ENCODE data around the gene PSMB7. TPM values are rescaled to one million over a fixed set of nuclear protein-coding genes. Genes with fewer than 3 reads are reported as not detected.
A peak's percentile ranks its signal among the peaks of the same experiment; 100 is the strongest.

The PSMB7 gene
- total and polyA plus RNA-seq, 12 donors: 148 to 308 (median 163) TPM

DNA sequence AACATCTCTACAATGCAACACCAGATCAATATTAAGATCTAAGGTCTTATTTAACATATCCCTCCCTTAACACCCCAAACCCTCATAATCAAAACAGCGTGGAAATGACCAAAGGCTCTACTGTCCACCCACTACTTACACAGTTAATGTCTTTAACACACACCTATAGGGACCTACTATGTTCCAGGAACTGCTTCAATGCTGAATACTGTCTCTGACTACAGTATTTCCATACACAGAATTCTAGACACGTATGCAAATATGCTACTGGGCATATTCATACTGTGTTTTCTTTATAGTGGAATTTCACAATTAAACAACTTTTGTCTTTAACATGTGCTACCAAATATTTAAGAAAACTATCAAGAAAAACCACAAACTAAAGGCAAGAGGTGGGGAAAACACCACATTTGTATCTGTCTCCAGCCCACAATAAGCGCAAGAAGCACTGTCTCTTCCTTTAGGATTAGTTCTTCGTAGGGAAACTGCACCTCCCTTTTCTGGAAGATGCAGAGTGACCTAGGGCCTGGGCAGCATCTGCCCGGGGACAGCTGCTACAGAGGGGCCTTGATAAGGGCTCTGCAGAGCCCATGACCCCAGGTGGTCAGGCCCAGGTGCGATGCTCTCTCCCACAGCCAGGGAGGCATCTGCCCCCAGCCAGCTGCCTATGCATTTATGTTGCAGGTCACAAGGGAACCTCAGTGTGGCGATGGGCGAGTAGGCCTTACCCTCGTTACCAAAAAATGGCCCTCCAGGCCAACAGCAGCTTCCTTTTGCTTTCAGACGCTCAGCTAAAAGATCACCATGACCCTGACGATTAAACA lies 55.2 kb downstream of the PSMB7 start:
- no peak overlapping the region for H3K4me3 ChIP-seq

DNA sequence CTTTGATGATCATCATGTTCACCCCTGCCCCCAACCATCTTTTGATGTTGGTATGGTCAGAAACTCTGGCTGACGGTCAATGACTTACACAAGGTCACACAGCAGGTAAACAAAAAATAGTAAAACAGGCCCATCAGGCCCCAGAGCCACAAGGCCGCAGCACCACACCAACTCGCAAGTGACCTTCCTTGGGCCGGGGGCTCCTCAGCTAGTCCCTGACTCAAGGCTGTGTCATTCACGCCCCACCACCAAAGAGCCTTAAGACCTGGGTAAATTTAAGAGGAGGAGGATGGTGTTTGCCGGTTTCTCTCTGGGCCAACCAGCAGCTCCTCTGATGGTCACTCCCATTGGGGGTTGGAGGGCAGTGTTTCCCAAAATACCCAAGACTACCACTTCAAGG lies 55.8 kb downstream of the PSMB7 start:
- DNase-seq: no peak
- 95 to 97% methylated on average over 6 of the region's 6 CpGs for WGBS, 2 donors
- H3K36me3 ChIP-seq: peaks cover 0 to 59% (median 7%) of the 10 kb centered on the region in 9 donors
- no peaks in the 10 kb centered on the region for H3K9me3 ChIP-seq
- TF ChIP-seq, protein P1, sequence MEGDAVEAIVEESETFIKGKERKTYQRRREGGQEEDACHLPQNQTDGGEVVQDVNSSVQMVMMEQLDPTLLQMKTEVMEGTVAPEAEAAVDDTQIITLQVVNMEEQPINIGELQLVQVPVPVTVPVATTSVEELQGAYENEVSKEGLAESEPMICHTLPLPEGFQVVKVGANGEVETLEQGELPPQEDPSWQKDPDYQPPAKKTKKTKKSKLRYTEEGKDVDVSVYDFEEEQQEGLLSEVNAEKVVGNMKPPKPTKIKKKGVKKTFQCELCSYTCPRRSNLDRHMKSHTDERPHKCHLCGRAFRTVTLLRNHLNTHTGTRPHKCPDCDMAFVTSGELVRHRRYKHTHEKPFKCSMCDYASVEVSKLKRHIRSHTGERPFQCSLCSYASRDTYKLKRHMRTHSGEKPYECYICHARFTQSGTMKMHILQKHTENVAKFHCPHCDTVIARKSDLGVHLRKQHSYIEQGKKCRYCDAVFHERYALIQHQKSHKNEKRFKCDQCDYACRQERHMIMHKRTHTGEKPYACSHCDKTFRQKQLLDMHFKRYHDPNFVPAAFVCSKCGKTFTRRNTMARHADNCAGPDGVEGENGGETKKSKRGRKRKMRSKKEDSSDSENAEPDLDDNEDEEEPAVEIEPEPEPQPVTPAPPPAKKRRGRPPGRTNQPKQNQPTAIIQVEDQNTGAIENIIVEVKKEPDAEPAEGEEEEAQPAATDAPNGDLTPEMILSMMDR (IDR thresholded peaks at IDR 0.05): no peak
- no peak for ATAC-seq
- H3K27ac ChIP-seq: no peak overlapping the region
- intact Hi-C loops (cut with DNase I): no loop called here
- no peak overlapping the region for H3K4me3 ChIP-seq
- H3K4me1 ChIP-seq: peaks cover 0 to 43% (median 19%) of the 10 kb centered on the region in 9 donors
- no peaks in the 10 kb centered on the region for H3K27me3 ChIP-seq

More for the DNA sequence above, 55.2 kb downstream of the PSMB7 start:
- H3K27me3 ChIP-seq: no peaks in the 10 kb centered on the region
- WGBS, 2 donors: 87% methylated on average over 11 of the region's 11 CpGs
- ATAC-seq: no peak
- H3K27ac ChIP-seq: no peak overlapping the region
- H3K36me3 ChIP-seq: peaks cover 0 to 53% (median 7%) of the 10 kb centered on the region in 9 donors
- H3K9me3 ChIP-seq: no peaks in the 10 kb centered on the region
- intact Hi-C loops (cut with DNase I): no loop called here
- DNase-seq: no peak
- peaks cover 0 to 42% (median 19%) of the 10 kb centered on the region in 9 donors for H3K4me1 ChIP-seq
- TF ChIP-seq, protein P1 (IDR thresholded peaks at IDR 0.05): no peak

DNA sequence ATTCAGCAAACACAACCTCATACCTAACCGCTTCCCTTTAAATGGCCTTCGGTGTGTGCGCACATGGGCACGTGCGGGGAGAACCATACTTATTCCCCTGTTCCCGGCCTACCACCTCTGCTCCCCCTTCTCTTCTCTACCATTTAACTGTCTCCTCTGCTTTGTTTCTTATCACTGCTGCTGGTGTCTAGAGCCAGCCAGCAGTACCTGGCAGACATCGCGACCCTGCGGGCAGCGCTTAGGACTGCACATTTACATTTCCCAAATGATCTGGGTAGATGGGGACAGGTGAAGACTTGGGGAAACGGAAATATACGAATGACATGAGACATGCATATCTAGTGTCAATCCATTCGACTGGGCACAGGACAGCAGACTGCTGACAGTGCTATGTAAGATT lies 56.6 kb downstream of the PSMB7 start:
- Histone ChIP-seq H3K27me3 (no peaks in the 10 kb centered on the region), H3K4me1 (peaks cover 0 to 48% (median 22%) of the 10 kb centered on the region in 9 donors), H3K9me3 (no peaks in the 10 kb centered on the region), H3K27ac (no peak overlapping the region), H3K4me3 (no peak overlapping the region), H3K36me3 (peaks cover 0 to 61% (median 11%) of the 10 kb centered on the region in 9 donors)
- 71 to 72% methylated on average over 13 of the region's 13 CpGs for WGBS, 2 donors
- TF ChIP-seq, protein P1 (IDR thresholded peaks at IDR 0.05): no peak
- ATAC-seq (peak in 2 of 8 donors; percentile 10 to 52), DNase-seq (no peak)
- intact Hi-C loops (cut with DNase I): no loop called here

DNA sequence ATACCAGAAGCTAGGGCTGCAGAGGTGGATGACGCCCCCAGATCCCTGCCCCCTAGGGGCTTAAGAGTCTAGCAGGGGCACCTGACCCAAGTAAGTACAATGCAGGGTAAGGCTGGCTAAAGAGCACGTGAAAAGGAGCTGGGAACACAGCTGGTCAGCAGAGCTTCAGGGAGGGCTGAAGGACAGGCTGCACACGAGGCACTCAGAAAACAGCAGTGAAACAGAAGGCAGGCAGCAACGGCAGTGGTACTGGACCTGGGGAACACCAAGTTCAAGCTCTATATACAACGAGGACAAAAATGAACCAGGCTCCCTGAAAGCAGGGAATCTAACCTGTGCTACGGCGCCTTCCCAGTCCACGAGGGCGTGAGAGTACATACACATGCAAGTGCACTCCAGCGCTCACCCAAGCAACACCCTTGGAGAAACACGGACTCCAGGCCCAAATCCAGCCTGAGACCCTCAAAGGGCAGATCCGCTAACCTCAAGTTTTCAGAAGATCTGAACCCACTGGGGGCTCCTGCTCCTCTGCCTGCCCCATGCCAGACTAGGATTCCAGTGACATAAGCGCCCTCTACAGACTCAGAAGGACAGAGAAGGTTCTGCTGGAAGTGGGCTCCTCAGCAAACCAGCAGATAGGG lies 57.4 kb downstream of the PSMB7 start:
- Histone ChIP-seq H3K27me3 (no peaks in the 10 kb centered on the region), H3K9me3 (no peaks in the 10 kb centered on the region), H3K4me3 (no peak overlapping the region), H3K4me1 (peaks cover 0 to 48% (median 22%) of the 10 kb centered on the region in 9 donors), H3K27ac (no peak overlapping the region), H3K36me3 (peaks cover 0 to 61% (median 19%) of the 10 kb centered on the region in 9 donors)
- intact Hi-C loops (cut with DNase I): no loop called here
- TF ChIP-seq, protein P1 (IDR thresholded peaks at IDR 0.05): peak in 3 of 9 donors; percentile 6 to 18 (median 13)
- 84 to 85% methylated on average over 13 of the region's 13 CpGs for WGBS, 2 donors
- ATAC-seq (peak in 3 of 8 donors; percentile 11 to 30 (median 23)), DNase-seq (no peak)
